IPS DF 6.9 (cell line): ENCODE data around the gene POLR2A.
"Not testable (repeated sequence)": the region's sequence is repeated elsewhere in the genome, so short reads cannot be mapped to it uniquely, and the experiment has no call there.

Source experiments
- DNase-seq: peaks from one replicate; pipeline ENCODE4 v3.0.0-alpha.2; 2013; ENCODE audit warnings: low read depth, low spot score
- H3K27ac ChIP-seq: one replicate; pipeline ENCODE4 v1.5.1; 2013; ENCODE audit warnings: low read length, control low read depth
- H3K27me3 ChIP-seq: 2 replicates; pipeline ENCODE4 v1.6.1; 2013; ENCODE audit warnings: mild to moderate bottlenecking, low read length; ENCODE audit not compliant: control insufficient read depth, insufficient read depth
- H3K36me3 ChIP-seq: 2 replicates; pipeline ENCODE4 v1.6.1; 2013; ENCODE audit warnings: low read length; ENCODE audit not compliant: control insufficient read depth, insufficient read depth
- H3K4me1 ChIP-seq: 2 replicates; pipeline ENCODE4 v1.6.1; 2013; ENCODE audit warnings: low read length; ENCODE audit not compliant: control insufficient read depth, insufficient read depth
- H3K4me3 ChIP-seq: 2 replicates; pipeline ENCODE4 v1.5.1; 2013; ENCODE audit warnings: mild to moderate bottlenecking, low read length
- H3K9me3 ChIP-seq: 2 replicates; pipeline ENCODE4 v1.6.1; 2013; ENCODE audit warnings: low read length, inconsistent platforms; ENCODE audit not compliant: control insufficient read depth, insufficient read depth
- WGBS: extraction: QIAGEN DNeasy Blood & Tissue Kit; methylation state at CpG from one replicate; pipeline ENCODE4 v1.1.7; 2013; ENCODE audit warnings: mixed read lengths, missing lambda C conversion rate; ENCODE audit not compliant: insufficient read length, insufficient coverage; 5-methylcytosine and 5-hydroxymethylcytosine counted together

Gene POLR2A

GRCh38 chr17:7470457-7470973, 13.7 kb upstream of the POLR2A start:
- not testable (repeated sequence) for H3K4me3 ChIP-seq, H3K9me3 ChIP-seq, DNase-seq, H3K36me3 ChIP-seq, H3K4me1 ChIP-seq, H3K27ac ChIP-seq, H3K27me3 ChIP-seq
- WGBS, result no CpG with 5 or more reads among the region's 8 CpGs

- H3K36me3 ChIP-seq, result no peaks in the 10 kb centered on the region
- no peak overlapping the region for H3K4me3 ChIP-seq
- no peaks in the 10 kb centered on the region for H3K4me1 ChIP-seq
- WGBS, result no CpG with 5 or more reads among the region's 2 CpGs
- H3K9me3 ChIP-seq, result no peaks in the 10 kb centered on the region
- H3K27ac ChIP-seq, result no peak overlapping the region
- H3K27me3 ChIP-seq, result no peaks in the 10 kb centered on the region
- DNase-seq, result no peak
These were observed 12.4 kb upstream of the POLR2A start for GRCh38 chr17:7471729-7472128.

- H3K9me3 ChIP-seq, DNase-seq, H3K4me3 ChIP-seq, H3K27me3 ChIP-seq, H3K36me3 ChIP-seq, H3K27ac ChIP-seq, H3K4me1 ChIP-seq: not testable (repeated sequence)
- WGBS, result no CpG with 5 or more reads among the region's 8 CpGs
These were observed 9.4 kb upstream of the POLR2A start for GRCh38 chr17:7474767-7475166.

- H3K27me3 ChIP-seq, result no peaks in the 10 kb centered on the region
- WGBS, result no CpG with 5 or more reads among the region's 15 CpGs
- DNase-seq, result no peak
- H3K9me3 ChIP-seq, result no peaks in the 10 kb centered on the region
- no peak overlapping the region for H3K4me3 ChIP-seq
- no peaks in the 10 kb centered on the region for H3K36me3 ChIP-seq
- peaks cover 2% of the 10 kb centered on the region for H3K4me1 ChIP-seq
- no peak overlapping the region for H3K27ac ChIP-seq
These were observed 8.3 kb upstream of the POLR2A start for GRCh38 chr17:7475764-7476422.

- DNase-seq, result no peak
- H3K4me3 ChIP-seq, result no peak overlapping the region
These were observed 7.7 kb upstream of the POLR2A start for GRCh38 chr17:7476494-7476893.

GRCh38 chr17:7476951-7477350, 7.2 kb upstream of the POLR2A start:
- DNase-seq, result no peak
- peaks cover 2% of the 10 kb centered on the region for H3K4me1 ChIP-seq
- no peak overlapping the region for H3K4me3 ChIP-seq
- no peak overlapping the region for H3K27ac ChIP-seq
- no peaks in the 10 kb centered on the region for H3K27me3 ChIP-seq
- WGBS, result no CpG with 5 or more reads among the region's 5 CpGs
- H3K9me3 ChIP-seq, result no peaks in the 10 kb centered on the region
- H3K36me3 ChIP-seq, result no peaks in the 10 kb centered on the region

More at GRCh38 chr17:7476494-7476893, 7.7 kb upstream of the POLR2A start:
- WGBS, result no CpG with 5 or more reads among the region's 3 CpGs
- Histone ChIP-seq H3K36me3 (no peaks in the 10 kb centered on the region), H3K27me3 (no peaks in the 10 kb centered on the region), H3K27ac (no peak overlapping the region), H3K4me1 (peaks cover 2% of the 10 kb centered on the region), H3K9me3 (no peaks in the 10 kb centered on the region)

GRCh38 chr17:7477392-7478275, 6.5 kb upstream of the POLR2A start:
- Histone ChIP-seq H3K9me3 (no peaks in the 10 kb centered on the region), H3K27me3 (no peaks in the 10 kb centered on the region), H3K4me3 (no peak overlapping the region), H3K27ac (no peak overlapping the region), H3K36me3 (no peaks in the 10 kb centered on the region), H3K4me1 (peaks cover 2% of the 10 kb centered on the region)
- WGBS, result no CpG with 5 or more reads among the region's 26 CpGs
- no peak for DNase-seq

- Histone ChIP-seq H3K4me3 (peak overlapping the region; percentile 82; the same call in 1 of the 2 replicates), H3K36me3 (no peaks in the 10 kb centered on the region), H3K27me3 (no peaks in the 10 kb centered on the region), H3K9me3 (no peaks in the 10 kb centered on the region), H3K4me1 (peaks cover 2% of the 10 kb centered on the region), H3K27ac (no peak overlapping the region)
- no CpG with 5 or more reads among the region's 40 CpGs for WGBS
- no peak for DNase-seq
These were observed 5.6 kb upstream of the POLR2A start for GRCh38 chr17:7478276-7479212.

- Histone ChIP-seq H3K27ac (no peak within 1 kb of the TSS), H3K4me3 (peak within 1 kb of the TSS; percentile 82), H3K9me3 (no peaks in the 10 kb centered on the region), H3K4me1 (peaks cover 2% of the 10 kb centered on the region), H3K27me3 (no peaks in the 10 kb centered on the region), H3K36me3 (no peaks in the 10 kb centered on the region)
- whole genome bisulfite sequencing, result no CpG with 5 or more reads among the region's 92 CpGs
- DNase-seq, result no peak
These were observed 4.7 kb upstream of the POLR2A start, which contains the start of gene ZBTB4 for GRCh38 chr17:7479213-7480088. Gene ZBTB4, minus strand, starts transcription at chr17:7479631. Its CDS starts 12,830 bp downstream, at chr17:7466801.
